Liver (tissue), 9 donors: Measurements from ENCODE around the gene ARHGEF12. TPM values are rescaled to one million over a fixed set of nuclear protein-coding genes. Genes with fewer than 3 reads are reported as not detected.

ENCODE experiments used
- DNase-seq: peaks from one replicate; pipeline ENCODE4 v3.0.0-alpha.2; 2017; ENCODE audit warnings: low spot score
- H3K27ac ChIP-seq, 2 donors: one replicate each; pipeline ENCODE4 v1.7.0; 2013; ENCODE audit warnings: inconsistent platforms in 2 of 2, low read length in 2 of 2, control low read depth in 1 of 2, low read depth in 1 of 2, mild to moderate bottlenecking in 1 of 2
- H3K27me3 ChIP-seq, 4 donors: one replicate each; pipeline versions ENCODE4 v1.6.1 to v1.7.0; 2013; ENCODE audit warnings: low read length in 3 of 4, inconsistent platforms in 1 of 4, mild to moderate bottlenecking in 1 of 4, moderate library complexity in 1 of 4; ENCODE audit not compliant: control insufficient read depth in 4 of 4, insufficient read depth in 4 of 4
- H3K36me3 ChIP-seq, 4 donors: one replicate each; pipeline versions ENCODE4 v1.6.1 to v1.7.0; 2013; ENCODE audit warnings: low read length in 3 of 4, mild to moderate bottlenecking in 3 of 4, low read depth in 1 of 4, moderate library complexity in 1 of 4; ENCODE audit not compliant: control insufficient read depth in 4 of 4, insufficient read depth in 3 of 4
- H3K4me1 ChIP-seq, 4 donors: one replicate each; pipeline versions ENCODE4 v1.6.1 to v1.7.0; 2013; ENCODE audit warnings: low read length in 3 of 4, mild to moderate bottlenecking in 3 of 4, moderate library complexity in 1 of 4; ENCODE audit not compliant: control insufficient read depth in 4 of 4, insufficient read depth in 4 of 4
- H3K4me3 ChIP-seq, 3 donors: one replicate each; pipeline versions ENCODE4 v1.6.1 to v1.7.0; 2013; ENCODE audit warnings: low read length in 3 of 3, control low read depth in 1 of 3, low read depth in 1 of 3, mild to moderate bottlenecking in 1 of 3
- H3K9ac ChIP-seq, 2 donors: one replicate each; pipeline ENCODE4 v1.7.0; 2013; ENCODE audit warnings: low read length in 2 of 2, mild to moderate bottlenecking in 2 of 2, moderate library complexity in 2 of 2, control low read depth in 1 of 2, low read depth in 1 of 2
- H3K9me3 ChIP-seq, 4 donors: one replicate each; pipeline versions ENCODE4 v1.6.1 to v1.7.0; 2013; ENCODE audit warnings: low read length in 3 of 4; ENCODE audit not compliant: control insufficient read depth in 4 of 4
- EGR1 ChIP-seq, 2 donors: IDR thresholded peaks; 2 replicates each; pipeline ENCODE4 v1.6.1; 2016 to 2018; ENCODE audit warnings: antibody characterized with exemption in 2 of 2, low read depth in 2 of 2
- FOXA1 ChIP-seq: IDR thresholded peaks from 2 replicates; pipeline ENCODE4 v1.6.1; 2016; ENCODE audit warnings: antibody characterized with exemption
- FOXA2 ChIP-seq: IDR thresholded peaks from 2 replicates; pipeline ENCODE4 v1.6.1; 2016; ENCODE audit warnings: antibody characterized with exemption
- GABPA ChIP-seq, 2 donors: IDR thresholded peaks in 1 of 2; conservative IDR thresholded peaks in 1 of 2; 2 replicates each; pipeline ENCODE4 v1.6.1; 2016; ENCODE audit warnings: antibody characterized with exemption in 2 of 2, mild to moderate bottlenecking in 1 of 2, moderate library complexity in 1 of 2
- HNF4A ChIP-seq, 2 donors: conservative IDR thresholded peaks; 2 replicates each; pipeline ENCODE4 v1.6.1; 2016; ENCODE audit warnings: antibody characterized with exemption in 2 of 2, mild to moderate bottlenecking in 2 of 2
- HNF4G ChIP-seq: IDR thresholded peaks from 2 replicates; pipeline ENCODE4 v1.6.1; 2016; ENCODE audit warnings: antibody characterized with exemption
- JUND ChIP-seq, 2 donors: IDR thresholded peaks; 2 replicates each; pipeline ENCODE4 v1.6.1; 2016; ENCODE audit warnings: antibody characterized with exemption in 2 of 2
- NR2F2 ChIP-seq: IDR thresholded peaks from 2 replicates; pipeline ENCODE4 v1.6.1; 2016; ENCODE audit warnings: antibody characterized with exemption
- RAD21 ChIP-seq, 2 donors: IDR thresholded peaks; 2 replicates each; pipeline ENCODE4 v1.6.1; 2016; ENCODE audit warnings: antibody characterized with exemption in 2 of 2, mild to moderate bottlenecking in 2 of 2
- RXRA ChIP-seq, 2 donors: IDR thresholded peaks; 2 replicates each; pipeline ENCODE4 v1.6.1; 2017 to 2018; ENCODE audit warnings: antibody characterized with exemption in 2 of 2, mild to moderate bottlenecking in 1 of 2
- TAF1 ChIP-seq: conservative IDR thresholded peaks from 2 replicates; pipeline ENCODE4 v1.6.1; 2016; ENCODE audit warnings: antibody characterized with exemption, mild to moderate bottlenecking
- YY1 ChIP-seq: IDR thresholded peaks from 2 replicates; pipeline ENCODE4 v1.6.1; 2016; ENCODE audit warnings: antibody characterized with exemption, mild to moderate bottlenecking
- WGBS: extraction: QIAGEN DNeasy Blood & Tissue Kit; methylation state at CpG from one replicate; pipeline ENCODE4 v1.1.7; 2013; 5-methylcytosine and 5-hydroxymethylcytosine counted together
- polyA plus RNA-seq, 2 donors: library from polyadenylated mRNA; stranded (reverse) in 1 of 2; unstranded in 1 of 2; fragments of 200-250 nt in 1 of 2; fragments of >200 nt in 1 of 2; fragmentation: Nextera tagmentation in 1 of 2; extraction: Ambion mirVana in 1 of 2; gene quantifications; one replicate each; pipeline versions ENCODE4 v1.2.1 to v1.2.3, GENCODE V29; 2013 to 2015
- total RNA-seq, 2 donors: library from RNA; depleted of rRNA; stranded (reverse); fragments of >200 nt; gene quantifications; one replicate each; pipeline ENCODE4 v1.2.3, GENCODE V29; 2014
- TF ChIP-seq, protein P1 (sequence below): fragments of 150-350 bp; IDR thresholded peaks from 2 replicates; pipeline ENCODE4 v1.5.1; 2017; ENCODE audit warnings: improper control_type of control experiment, low read depth, low read length; ENCODE audit not compliant: missing input control
- TF ChIP-seq, protein P2 (sequence below): IDR thresholded peaks from 2 replicates; pipeline ENCODE4 v1.6.1; 2016; ENCODE audit warnings: antibody characterized with exemption
- TF ChIP-seq, protein P3 (sequence below): IDR thresholded peaks from 2 replicates; pipeline ENCODE4 v1.6.1; 2016; ENCODE audit warnings: antibody characterized with exemption
- TF ChIP-seq, protein P4 (sequence below): IDR thresholded peaks from 2 replicates; pipeline ENCODE4 v1.6.1; 2016; ENCODE audit warnings: antibody characterized with exemption
- donor health status: healthy.
- donor health status: healthy.
- donor health status: healthy.
- donor health status: healthy.
- donor health status: healthy.

Gene ARHGEF12
- total and polyA plus RNA-seq, 4 donors: 28.0 to 169 (median 53.9) TPM

DNA sequence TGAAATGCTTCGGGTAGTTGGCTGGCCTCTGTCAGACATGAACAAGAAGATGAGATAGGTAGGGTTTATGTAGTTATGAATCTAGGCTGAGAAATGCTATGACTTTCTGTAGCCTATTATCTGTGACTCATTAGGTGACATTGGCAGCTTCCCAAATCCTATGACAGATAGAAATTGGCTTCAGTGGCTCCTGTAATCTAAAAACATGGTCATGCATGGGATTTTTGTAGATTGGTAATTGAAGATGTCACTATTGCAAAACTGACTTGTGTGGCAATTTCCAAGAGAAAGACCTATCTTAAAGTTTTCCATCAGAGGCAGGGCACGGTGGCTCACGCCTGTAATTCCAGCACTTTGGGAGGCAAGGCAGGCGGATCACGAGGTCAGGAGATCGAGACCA is 145.9 kb downstream of the ARHGEF12 start:
- no peak overlapping the region for H3K27ac ChIP-seq
- H3K4me1 ChIP-seq: no peaks in the 10 kb centered on the region
- no peak overlapping the region for H3K4me3 ChIP-seq
- H3K27me3 ChIP-seq: no peaks in the 10 kb centered on the region
- DNase-seq: no peak
- H3K9me3 ChIP-seq: no peaks in the 10 kb centered on the region
- TF ChIP-seq FOXA2: no peak
- TF ChIP-seq TAF1: no peak
- TF ChIP-seq HNF4G: no peak
- TF ChIP-seq HNF4A (conservative IDR thresholded peaks at IDR 0.05): no peak
- TF ChIP-seq RXRA (IDR thresholded peaks at IDR 0.05): no peak
- TF ChIP-seq EGR1 (IDR thresholded peaks at IDR 0.05; ENCODE audit: low read depth in 2 of 2): no peak
- no peak for TF ChIP-seq NR2F2
- TF ChIP-seq, protein P1, sequence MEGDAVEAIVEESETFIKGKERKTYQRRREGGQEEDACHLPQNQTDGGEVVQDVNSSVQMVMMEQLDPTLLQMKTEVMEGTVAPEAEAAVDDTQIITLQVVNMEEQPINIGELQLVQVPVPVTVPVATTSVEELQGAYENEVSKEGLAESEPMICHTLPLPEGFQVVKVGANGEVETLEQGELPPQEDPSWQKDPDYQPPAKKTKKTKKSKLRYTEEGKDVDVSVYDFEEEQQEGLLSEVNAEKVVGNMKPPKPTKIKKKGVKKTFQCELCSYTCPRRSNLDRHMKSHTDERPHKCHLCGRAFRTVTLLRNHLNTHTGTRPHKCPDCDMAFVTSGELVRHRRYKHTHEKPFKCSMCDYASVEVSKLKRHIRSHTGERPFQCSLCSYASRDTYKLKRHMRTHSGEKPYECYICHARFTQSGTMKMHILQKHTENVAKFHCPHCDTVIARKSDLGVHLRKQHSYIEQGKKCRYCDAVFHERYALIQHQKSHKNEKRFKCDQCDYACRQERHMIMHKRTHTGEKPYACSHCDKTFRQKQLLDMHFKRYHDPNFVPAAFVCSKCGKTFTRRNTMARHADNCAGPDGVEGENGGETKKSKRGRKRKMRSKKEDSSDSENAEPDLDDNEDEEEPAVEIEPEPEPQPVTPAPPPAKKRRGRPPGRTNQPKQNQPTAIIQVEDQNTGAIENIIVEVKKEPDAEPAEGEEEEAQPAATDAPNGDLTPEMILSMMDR: no peak
- TF ChIP-seq, protein P2, sequence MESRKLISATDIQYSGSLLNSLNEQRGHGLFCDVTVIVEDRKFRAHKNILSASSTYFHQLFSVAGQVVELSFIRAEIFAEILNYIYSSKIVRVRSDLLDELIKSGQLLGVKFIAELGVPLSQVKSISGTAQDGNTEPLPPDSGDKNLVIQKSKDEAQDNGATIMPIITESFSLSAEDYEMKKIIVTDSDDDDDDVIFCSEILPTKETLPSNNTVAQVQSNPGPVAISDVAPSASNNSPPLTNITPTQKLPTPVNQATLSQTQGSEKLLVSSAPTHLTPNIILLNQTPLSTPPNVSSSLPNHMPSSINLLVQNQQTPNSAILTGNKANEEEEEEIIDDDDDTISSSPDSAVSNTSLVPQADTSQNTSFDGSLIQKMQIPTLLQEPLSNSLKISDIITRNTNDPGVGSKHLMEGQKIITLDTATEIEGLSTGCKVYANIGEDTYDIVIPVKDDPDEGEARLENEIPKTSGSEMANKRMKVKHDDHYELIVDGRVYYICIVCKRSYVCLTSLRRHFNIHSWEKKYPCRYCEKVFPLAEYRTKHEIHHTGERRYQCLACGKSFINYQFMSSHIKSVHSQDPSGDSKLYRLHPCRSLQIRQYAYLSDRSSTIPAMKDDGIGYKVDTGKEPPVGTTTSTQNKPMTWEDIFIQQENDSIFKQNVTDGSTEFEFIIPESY: no peak
- TF ChIP-seq, protein P3, sequence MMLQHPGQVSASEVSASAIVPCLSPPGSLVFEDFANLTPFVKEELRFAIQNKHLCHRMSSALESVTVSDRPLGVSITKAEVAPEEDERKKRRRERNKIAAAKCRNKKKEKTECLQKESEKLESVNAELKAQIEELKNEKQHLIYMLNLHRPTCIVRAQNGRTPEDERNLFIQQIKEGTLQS: no peak
- TF ChIP-seq, protein P4, sequence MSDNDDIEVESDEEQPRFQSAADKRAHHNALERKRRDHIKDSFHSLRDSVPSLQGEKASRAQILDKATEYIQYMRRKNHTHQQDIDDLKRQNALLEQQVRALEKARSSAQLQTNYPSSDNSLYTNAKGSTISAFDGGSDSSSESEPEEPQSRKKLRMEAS: no peak
- TF ChIP-seq JUND (IDR thresholded peaks at IDR 0.05): no peak
- no peak for TF ChIP-seq FOXA1
- no peak for TF ChIP-seq GABPA (IDR thresholded peaks at IDR 0.05 in 1 of 2, conservative IDR thresholded peaks at IDR 0.05 in 1 of 2)
- no peak overlapping the region for H3K9ac ChIP-seq
- peaks cover 14 to 76% (median 62%) of the 10 kb centered on the region in 4 donors for H3K36me3 ChIP-seq
- WGBS: 96% methylated on average over 6 of the region's 6 CpGs

DNA sequence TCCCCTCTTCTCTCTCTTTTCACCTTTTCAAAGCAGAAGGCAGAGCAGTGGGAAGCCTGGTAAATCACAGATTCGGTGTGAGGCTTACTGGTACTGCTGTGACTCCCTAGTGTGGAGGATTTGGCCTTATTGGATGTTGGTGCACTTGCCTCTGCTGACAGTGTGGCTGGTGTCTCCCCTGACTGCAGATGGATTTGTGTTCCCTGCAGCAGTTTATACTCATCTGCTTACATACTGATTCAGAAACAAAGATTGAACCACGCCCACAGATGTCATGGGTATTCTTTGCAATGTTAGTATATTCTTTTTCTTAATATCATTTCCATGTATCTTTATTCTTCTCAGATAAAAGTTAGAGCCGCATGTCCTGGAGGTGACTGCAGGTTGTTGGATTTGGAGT is 148.5 kb downstream of the ARHGEF12 start:
- peaks cover 14 to 59% (median 52%) of the 10 kb centered on the region in 4 donors for H3K36me3 ChIP-seq
- H3K27me3 ChIP-seq: no peaks in the 10 kb centered on the region
- no peak overlapping the region for H3K4me3 ChIP-seq
- no peak overlapping the region for H3K9ac ChIP-seq
- 87% methylated on average over 3 of the region's 3 CpGs for WGBS
- no peak for DNase-seq
- TF ChIP-seq RAD21 (IDR thresholded peaks at IDR 0.05) (no peak), NR2F2 (no peak), EGR1 (IDR thresholded peaks at IDR 0.05; ENCODE audit: low read depth in 2 of 2) (no peak), RXRA (IDR thresholded peaks at IDR 0.05) (no peak), FOXA1 (no peak), YY1 (no peak)
- TF ChIP-seq, protein P4: no peak
- TF ChIP-seq, protein P3: no peak
- H3K9me3 ChIP-seq: no peaks in the 10 kb centered on the region
- no peak overlapping the region for H3K27ac ChIP-seq
- no peaks in the 10 kb centered on the region for H3K4me1 ChIP-seq
